OCI-LY3 (cell line): ENCODE measurements around the gene OOEP.
"Not testable (repeated sequence)": the region's sequence is repeated elsewhere in the genome, so short reads cannot be mapped to it uniquely, and the experiment has no call there.

Experiments
- H2AFZ ChIP-seq: fragments of 200-600, 300-600 bp; shearing (Covaris generic); 2 replicates; pipeline ENCODE4 v1.6.0; 2014; ENCODE audit warnings: antibody characterized with exemption, low read depth, low read length
- H3K27ac ChIP-seq: fragments of 200-600, 300-600 bp; sonication (generic); 2 replicates; pipeline ENCODE4 v1.5.1; 2014; ENCODE audit warnings: mild to moderate bottlenecking, low read length, moderate library complexity, mixed read lengths
- H3K27me3 ChIP-seq: fragments of 200-600, 300-600 bp; sonication (generic); 2 replicates; pipeline ENCODE4 v1.6.1; 2014; ENCODE audit warnings: low read depth, low read length, mixed read lengths
- H3K36me3 ChIP-seq: fragments of 200-600, 300-600 bp; sonication (generic); replicated peaks from 2 replicates; pipeline ENCODE3; 2014; ENCODE audit warnings: low read depth, low read length, mixed read lengths
- H3K4me1 ChIP-seq: fragments of 300-600, 200-600 bp; sonication (generic); 2 replicates; pipeline ENCODE4 v1.6.1; 2014; ENCODE audit warnings: low read length, mixed read lengths
- H3K4me2 ChIP-seq: fragments of 200-600, 300-600 bp; sonication (generic); 2 replicates; pipeline ENCODE4 v1.6.1; 2014; ENCODE audit warnings: low read length, mixed read lengths
- H3K4me3 ChIP-seq: fragments of 300-600, 200-600 bp; sonication (generic); 2 replicates; pipeline ENCODE4 v1.5.1; 2014; ENCODE audit warnings: antibody characterized with exemption, mild to moderate bottlenecking, low read length, moderate library complexity
- H3K79me2 ChIP-seq: fragments of 300-600, 200-600 bp; shearing (Covaris generic); 2 replicates; pipeline ENCODE4 v1.6.1; 2014; ENCODE audit warnings: mild to moderate bottlenecking, low read length, mixed read lengths
- H3K9ac ChIP-seq: fragments of 300-600, 200-600 bp; shearing (Covaris generic); 2 replicates; pipeline ENCODE4 v1.6.0; 2014; ENCODE audit warnings: mild to moderate bottlenecking, low read length, moderate library complexity
- H3K9me3 ChIP-seq: fragments of 200-600, 300-600 bp; shearing (Covaris generic); 2 replicates; pipeline ENCODE4 v1.6.1; 2014; ENCODE audit warnings: low read length, mixed read lengths; ENCODE audit not compliant: insufficient read depth
- H4K20me1 ChIP-seq: fragments of 200-600, 300-600 bp; sonication (generic); 2 replicates; pipeline ENCODE4 v1.6.1; 2016; ENCODE audit warnings: low read length, mixed read lengths; ENCODE audit not compliant: insufficient read depth
- EZH2phosphoT487 ChIP-seq: fragments of 200-600 bp; shearing (Covaris generic); IDR thresholded peaks from 2 replicates; pipeline ENCODE4 v1.6.1; 2018; ENCODE audit warnings: antibody characterized with exemption, mixed run types, low read depth
- TF ChIP-seq, protein P1 (sequence below): fragments of 200-600, 300-600 bp; sonication (generic); IDR thresholded peaks from 2 replicates; pipeline ENCODE4 v1.5.1; 2014; ENCODE audit warnings: antibody characterized with exemption, low read length, low read depth

The OOEP gene

GRCh38 chr6:73400656-73401055 is 31.0 kb upstream of the OOEP start:
- no peaks in the 10 kb centered on the region for H3K4me1 ChIP-seq
- no peak overlapping the region for H3K4me2 ChIP-seq
- H3K9ac ChIP-seq, result no peak overlapping the region
- H3K36me3 ChIP-seq, result no peaks in the 10 kb centered on the region
- no peaks in the 10 kb centered on the region for H4K20me1 ChIP-seq
- H3K79me2 ChIP-seq, result no peaks in the 10 kb centered on the region
- no peak for TF ChIP-seq EZH2phosphoT487
- TF ChIP-seq, protein P1, sequence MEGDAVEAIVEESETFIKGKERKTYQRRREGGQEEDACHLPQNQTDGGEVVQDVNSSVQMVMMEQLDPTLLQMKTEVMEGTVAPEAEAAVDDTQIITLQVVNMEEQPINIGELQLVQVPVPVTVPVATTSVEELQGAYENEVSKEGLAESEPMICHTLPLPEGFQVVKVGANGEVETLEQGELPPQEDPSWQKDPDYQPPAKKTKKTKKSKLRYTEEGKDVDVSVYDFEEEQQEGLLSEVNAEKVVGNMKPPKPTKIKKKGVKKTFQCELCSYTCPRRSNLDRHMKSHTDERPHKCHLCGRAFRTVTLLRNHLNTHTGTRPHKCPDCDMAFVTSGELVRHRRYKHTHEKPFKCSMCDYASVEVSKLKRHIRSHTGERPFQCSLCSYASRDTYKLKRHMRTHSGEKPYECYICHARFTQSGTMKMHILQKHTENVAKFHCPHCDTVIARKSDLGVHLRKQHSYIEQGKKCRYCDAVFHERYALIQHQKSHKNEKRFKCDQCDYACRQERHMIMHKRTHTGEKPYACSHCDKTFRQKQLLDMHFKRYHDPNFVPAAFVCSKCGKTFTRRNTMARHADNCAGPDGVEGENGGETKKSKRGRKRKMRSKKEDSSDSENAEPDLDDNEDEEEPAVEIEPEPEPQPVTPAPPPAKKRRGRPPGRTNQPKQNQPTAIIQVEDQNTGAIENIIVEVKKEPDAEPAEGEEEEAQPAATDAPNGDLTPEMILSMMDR, result no peak
- no peak overlapping the region for H3K4me3 ChIP-seq
- no peaks in the 10 kb centered on the region for H3K9me3 ChIP-seq
- no peak overlapping the region for H2AFZ ChIP-seq
- no peaks in the 10 kb centered on the region for H3K27me3 ChIP-seq
- H3K27ac ChIP-seq, result no peak overlapping the region

DNA sequence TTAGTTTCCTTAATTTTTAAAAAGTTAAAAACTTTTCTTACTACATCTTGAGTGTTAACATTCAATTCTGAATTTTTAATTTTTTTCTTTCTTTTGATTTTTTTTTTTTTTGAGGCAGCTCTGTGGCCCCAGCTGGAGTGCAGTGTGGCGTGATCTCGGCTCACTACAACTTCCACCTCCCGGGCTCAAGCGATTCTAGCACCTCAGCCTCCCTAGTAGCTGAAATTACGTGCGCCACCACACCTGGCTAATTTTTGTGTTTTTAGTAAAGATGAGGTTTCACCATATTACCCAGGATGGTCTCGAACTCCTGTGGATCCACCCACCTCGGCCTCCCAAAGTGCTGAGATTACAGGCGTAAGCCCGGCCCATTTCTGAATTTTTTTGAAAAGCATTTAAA is 26.2 kb upstream of the OOEP start:
- Histone ChIP-seq H3K9ac (no peak overlapping the region), H3K79me2 (no peaks in the 10 kb centered on the region), H3K4me2 (no peak overlapping the region), H3K4me3 (no peak overlapping the region), H3K36me3 (no peaks in the 10 kb centered on the region), H2AFZ (no peak overlapping the region), H3K27ac (no peak overlapping the region), H3K9me3 (no peaks in the 10 kb centered on the region), H3K27me3 (no peaks in the 10 kb centered on the region), H3K4me1 (no peaks in the 10 kb centered on the region), H4K20me1 (no peaks in the 10 kb centered on the region)
- no peak for TF ChIP-seq EZH2phosphoT487
- TF ChIP-seq, protein P1, result no peak

DNA sequence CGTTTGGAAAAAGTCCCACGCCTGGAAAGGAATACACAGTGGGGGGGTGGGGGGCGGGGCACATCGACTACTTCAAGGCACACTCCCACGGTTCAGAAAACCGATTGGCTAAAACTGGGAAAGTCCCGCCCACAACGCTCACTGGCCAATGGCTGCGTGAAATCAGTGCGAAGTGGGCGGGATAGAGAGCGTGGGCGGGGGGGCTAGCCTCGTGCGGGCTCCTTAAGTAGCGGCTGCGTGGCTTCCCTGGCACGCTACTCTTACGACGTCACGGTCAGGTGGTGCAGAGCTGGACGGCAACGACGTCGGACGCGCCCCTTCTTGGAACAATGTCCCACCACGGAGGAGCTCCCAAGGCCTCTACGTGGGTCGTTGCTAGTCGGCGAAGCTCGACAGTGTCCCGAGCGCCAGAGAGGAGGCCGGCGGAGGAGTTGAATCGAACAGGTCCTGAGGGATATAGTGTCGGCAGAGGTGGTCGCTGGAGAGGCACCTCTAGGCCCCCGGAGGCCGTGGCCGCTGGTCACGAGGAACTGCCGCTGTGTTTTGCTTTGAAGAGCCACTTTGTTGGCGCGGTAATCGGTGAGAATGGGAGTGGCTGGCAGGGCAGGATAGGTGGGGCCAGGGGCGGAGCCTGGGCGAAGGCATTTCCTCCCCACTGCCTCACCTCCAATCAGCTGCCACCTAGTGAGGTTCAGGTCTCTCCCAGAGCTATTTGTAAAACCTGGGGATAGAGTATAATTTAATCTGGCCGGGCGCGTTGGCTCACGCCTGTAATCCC is 25.1 kb upstream of the OOEP start, which contains the start of gene DDX43:
TSS of gene DDX43 (plus strand) at position 252 of the 778 bp plus-strand sequence. CDS start at position 330, 78 bp downstream.
- Histone ChIP-seq H3K4me3 (no peak within 1 kb of the TSS), H3K9ac (no peak within 1 kb of the TSS), H3K4me1 (peaks cover 4% of the 10 kb centered on the region; the same call in 1 of the 2 replicates), H2AFZ (no peak within 1 kb of the TSS), H3K4me2 (no peak within 1 kb of the TSS), H3K27ac (no peak within 1 kb of the TSS), H3K36me3 (no peaks in the 10 kb centered on the region), H3K9me3 (no peaks in the 10 kb centered on the region), H3K79me2 (no peaks in the 10 kb centered on the region), H4K20me1 (no peaks in the 10 kb centered on the region), H3K27me3 (no peaks in the 10 kb centered on the region)
- TF ChIP-seq EZH2phosphoT487, result no peak
- TF ChIP-seq, protein P1, result no peak

- Histone ChIP-seq H3K27ac (no peak overlapping the region), H2AFZ (no peak overlapping the region), H3K4me1 (peaks cover 5% of the 10 kb centered on the region; the same call in 1 of the 2 replicates), H4K20me1 (no peaks in the 10 kb centered on the region), H3K9me3 (no peaks in the 10 kb centered on the region), H3K4me2 (no peak overlapping the region), H3K4me3 (no peak overlapping the region), H3K9ac (no peak overlapping the region), H3K36me3 (no peaks in the 10 kb centered on the region), H3K27me3 (no peaks in the 10 kb centered on the region), H3K79me2 (no peaks in the 10 kb centered on the region)
- TF ChIP-seq, protein P1, result no peak
These were observed 23.6 kb upstream of the OOEP start for GRCh38 chr6:73393278-73393677.

DNA sequence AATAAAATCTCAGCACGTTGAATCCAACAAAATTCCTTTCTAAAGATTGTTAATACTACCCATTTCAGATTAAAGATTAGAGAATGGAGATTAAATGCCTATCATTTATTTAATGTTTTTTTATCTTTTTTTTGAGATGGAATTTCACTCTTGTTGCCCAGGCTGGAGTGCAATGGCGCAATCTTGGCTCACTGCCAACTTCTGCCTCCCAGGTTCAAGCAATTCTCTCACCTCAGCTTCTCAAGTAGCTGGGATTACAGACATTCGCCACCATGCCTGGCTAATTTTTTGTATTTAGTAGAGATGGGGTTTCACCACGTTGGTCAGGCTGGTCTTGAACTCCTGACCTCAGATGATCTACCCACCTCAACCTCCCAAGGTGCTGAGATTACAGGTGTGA is 22.5 kb upstream of the OOEP start:
- not testable (repeated sequence) for H3K27ac ChIP-seq, H3K79me2 ChIP-seq, H3K36me3 ChIP-seq, H4K20me1 ChIP-seq, H3K4me1 ChIP-seq, H3K9me3 ChIP-seq, H3K9ac ChIP-seq, H2AFZ ChIP-seq, H3K27me3 ChIP-seq, H3K4me3 ChIP-seq, H3K4me2 ChIP-seq
